VCaP (cell line): ENCODE data around the gene TOMM34.

ENCODE experiments used
- H3K27ac ChIP-seq: fragments of 450-650 bp; 2 replicates; pipeline ENCODE4 v1.5.1; 2017
- CTCF ChIP-seq: fragments of 450-650 bp; conservative IDR thresholded peaks from 2 replicates; pipeline ENCODE4 v1.5.1; 2017; ENCODE audit warnings: mild to moderate bottlenecking, moderate library complexity

TOMM34 gene

DNA sequence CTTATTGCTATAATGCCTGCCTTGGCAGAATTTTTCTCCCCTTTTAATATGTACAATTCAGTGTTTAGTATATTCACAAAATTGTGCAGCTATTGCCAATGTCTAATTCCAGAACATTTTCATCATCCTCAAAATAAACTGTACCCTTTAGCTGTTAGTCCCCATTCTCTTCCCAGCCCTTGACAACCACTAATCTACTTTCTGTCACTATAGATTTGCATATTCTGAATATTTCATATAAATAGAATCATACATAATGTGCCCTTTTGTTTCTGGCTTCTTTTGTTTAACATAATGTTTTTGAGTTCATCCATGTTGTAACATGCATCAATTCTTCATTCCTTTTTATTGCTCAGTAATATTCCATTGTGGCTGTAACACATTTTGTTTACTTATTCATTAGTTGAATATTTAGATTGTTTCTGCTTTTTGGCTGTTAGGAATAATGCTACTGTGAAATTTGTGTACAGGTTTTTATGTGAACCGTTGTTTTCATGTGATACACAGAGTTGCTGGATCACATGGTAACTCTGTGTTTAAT, 28.5 kb upstream of the TOMM34 start:
- no peak overlapping the region for H3K27ac ChIP-seq
- no peak for TF ChIP-seq CTCF

- no peak for TF ChIP-seq CTCF
- no peak overlapping the region for H3K27ac ChIP-seq
Measured at GRCh38 chr20:44983093-44983674, 23.0 kb upstream of the TOMM34 start.

DNA sequence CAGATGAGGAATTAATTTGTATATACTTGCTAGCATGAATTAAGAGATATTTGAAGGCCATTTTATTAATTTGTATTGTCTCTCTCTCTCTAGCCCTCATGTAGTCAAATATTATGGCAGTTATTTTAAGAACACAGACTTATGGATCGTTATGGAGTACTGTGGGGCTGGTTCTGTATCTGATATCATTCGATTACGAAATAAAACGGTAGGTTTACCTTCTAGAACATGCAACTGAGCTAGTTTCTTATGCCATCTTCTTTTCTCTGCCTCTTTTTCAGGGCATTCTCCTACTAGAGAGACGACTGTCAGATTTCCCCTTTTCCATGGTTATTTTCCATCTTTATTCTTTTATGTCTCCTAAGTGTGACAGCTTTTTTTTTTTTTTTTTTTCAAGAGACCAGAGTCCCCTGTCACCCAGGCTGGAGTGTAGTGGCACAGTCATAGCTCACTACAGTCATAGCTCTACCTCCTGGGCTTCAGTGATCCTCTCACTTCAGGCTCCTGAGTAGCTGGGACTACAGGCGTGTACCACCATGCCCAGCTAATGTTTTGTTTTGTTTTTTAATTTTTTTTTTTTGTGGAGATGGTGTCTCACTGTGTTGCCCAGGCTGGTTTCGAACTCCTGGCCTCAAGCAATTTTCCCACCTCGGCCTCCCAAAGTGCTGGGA, 21.7 kb upstream of the TOMM34 start:
- peak overlapping the region; percentile 91; the same call in 1 of the 2 replicates for H3K27ac ChIP-seq
- no peak for TF ChIP-seq CTCF

DNA sequence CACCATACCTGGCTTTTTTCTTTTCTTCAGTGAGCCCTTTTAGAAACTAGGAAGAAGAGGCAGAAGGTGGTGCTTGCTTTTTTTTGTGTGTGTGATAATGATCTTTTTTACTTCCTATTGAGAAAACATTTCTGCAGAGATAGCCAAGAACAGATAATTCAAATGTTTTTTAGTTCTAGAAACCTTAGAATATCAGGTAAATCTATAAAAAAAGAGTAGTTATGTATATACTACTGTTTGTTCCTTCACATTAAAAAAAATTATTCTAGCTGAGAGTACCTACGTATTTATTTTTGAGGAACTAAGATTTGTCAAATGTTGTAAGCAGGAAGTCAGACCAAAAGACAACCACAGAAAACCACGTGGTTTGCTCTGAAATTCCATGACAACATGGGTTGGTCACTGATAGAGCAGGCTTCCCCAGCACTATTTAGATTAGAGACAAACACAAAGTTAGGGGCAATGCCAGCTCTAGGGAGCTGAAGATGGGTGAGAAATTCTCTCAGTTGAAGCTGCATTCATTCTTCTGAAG, 19.0 kb upstream of the TOMM34 start:
- TF ChIP-seq CTCF, result no peak
- H3K27ac ChIP-seq, result peak overlapping the region; percentile 91

GRCh38 chr20:44976698-44977097, 16.5 kb upstream of the TOMM34 start:
- peak overlapping the region; percentile 91; the same call in 1 of the 2 replicates for H3K27ac ChIP-seq
- no peak for TF ChIP-seq CTCF

GRCh38 chr20:44973053-44973452, 12.9 kb upstream of the TOMM34 start:
- no peak overlapping the region for H3K27ac ChIP-seq
- no peak for TF ChIP-seq CTCF

GRCh38 chr20:44970243-44970757, 10.1 kb upstream of the TOMM34 start:
- TF ChIP-seq CTCF, result no peak

More at GRCh38 chr20:44970243-44970757, 10.1 kb upstream of the TOMM34 start:
- H3K27ac ChIP-seq, result peak overlapping the region; percentile 8; the same call in 1 of the 2 replicates
